ENCODE results near the gene CDC42EP5.

CDC42EP5 gene

DNA sequence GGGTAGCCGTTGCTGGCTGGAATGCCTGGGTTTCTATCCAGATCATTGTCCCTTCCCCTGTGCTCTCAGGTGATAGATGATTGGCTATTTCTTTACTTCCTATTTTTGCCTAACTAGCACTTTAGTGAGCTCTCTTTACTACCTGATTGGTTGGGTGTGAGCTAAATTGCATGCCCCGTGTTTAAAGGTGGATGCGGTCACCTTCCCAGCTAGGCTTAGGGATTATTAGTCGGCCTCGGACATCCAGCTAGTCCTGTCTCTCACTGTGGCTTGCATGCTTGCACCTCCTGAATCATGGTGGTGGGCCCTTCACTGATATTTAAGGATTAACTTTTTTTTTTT lies 47.7 kb downstream of the CDC42EP5 start:
- no peak for DNase-seq (ENCODE audit: low spot score)

DNA sequence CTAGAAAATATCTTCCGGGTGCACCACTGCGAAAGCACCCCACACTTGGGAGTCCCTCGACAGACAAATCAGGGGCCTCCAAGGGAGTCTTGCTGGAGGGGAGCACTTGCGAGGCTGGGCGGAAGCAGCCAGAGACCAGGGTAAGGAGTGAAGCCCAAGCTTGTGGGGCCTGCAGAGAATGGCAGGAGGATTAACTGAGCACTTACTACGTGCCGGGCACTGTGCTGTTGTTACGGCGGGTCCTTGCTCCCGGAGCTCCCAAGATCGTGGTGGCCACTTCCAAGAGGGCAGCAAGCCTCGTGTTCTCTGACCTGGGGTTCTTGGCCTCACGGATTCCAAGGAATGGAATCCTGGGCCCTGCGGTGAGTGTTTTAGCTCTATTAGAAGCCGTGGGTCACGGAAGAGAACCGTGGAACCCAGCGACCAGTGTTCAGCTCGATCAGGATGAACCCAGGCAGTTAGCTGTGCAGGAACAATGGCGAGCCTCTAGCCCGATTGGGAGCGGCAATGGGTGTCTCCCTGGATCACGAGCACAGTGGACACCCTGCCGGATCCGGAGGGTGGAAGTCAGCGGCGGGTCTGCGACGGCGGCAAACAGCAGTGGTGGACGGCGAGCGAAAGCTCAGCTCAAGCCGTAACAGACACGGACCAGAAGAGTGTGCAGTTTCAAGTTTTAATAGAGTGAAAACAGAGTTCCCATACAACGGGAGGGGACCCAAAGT lies 48.3 kb downstream of the CDC42EP5 start:
- no peak for DNase-seq (ENCODE audit: low spot score)

DNA sequence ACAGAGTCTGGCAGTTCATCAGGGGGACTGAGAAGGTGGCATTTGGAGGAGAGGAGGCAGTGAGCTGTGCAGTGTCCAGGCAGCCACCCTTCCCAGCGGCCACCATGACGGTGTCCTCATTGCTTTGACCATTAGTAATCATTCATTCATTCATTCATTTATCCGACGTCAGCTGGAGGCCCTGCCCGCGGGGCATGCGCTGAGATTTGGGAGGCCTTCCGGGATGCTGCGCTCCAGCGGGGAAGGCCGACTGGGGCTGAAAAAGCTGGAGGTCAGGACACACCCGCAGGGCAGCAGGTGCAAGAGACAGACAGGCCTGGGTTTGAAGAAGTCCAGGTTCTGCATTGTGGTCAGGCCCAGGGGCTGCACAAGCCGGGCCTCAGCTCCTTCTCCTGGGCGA lies 48.9 kb downstream of the CDC42EP5 start:
- no peak for DNase-seq (ENCODE audit: low spot score)

DNA sequence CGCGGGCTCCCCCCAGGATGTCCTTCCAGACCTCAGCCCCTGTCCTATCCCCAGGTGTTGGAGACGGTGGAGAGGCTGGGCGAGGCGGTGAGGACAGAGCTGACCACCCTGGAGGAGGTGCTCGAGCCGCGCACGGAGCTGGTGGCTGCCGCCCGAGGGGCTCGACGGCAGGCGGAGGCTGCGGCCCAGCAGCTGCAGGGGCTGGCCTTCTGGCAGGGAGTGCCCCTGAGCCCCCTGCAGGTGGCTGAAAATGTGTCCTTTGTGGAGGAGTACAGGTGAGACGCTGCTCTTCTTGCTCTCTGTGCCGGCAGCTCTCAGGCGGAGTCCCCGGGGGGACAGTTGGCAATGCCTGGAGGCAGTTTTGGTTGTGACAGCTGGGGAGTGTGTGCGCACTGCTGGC lies 51.0 kb downstream of the CDC42EP5 start:
- no peak for DNase-seq (ENCODE audit: low spot score)

DNA sequence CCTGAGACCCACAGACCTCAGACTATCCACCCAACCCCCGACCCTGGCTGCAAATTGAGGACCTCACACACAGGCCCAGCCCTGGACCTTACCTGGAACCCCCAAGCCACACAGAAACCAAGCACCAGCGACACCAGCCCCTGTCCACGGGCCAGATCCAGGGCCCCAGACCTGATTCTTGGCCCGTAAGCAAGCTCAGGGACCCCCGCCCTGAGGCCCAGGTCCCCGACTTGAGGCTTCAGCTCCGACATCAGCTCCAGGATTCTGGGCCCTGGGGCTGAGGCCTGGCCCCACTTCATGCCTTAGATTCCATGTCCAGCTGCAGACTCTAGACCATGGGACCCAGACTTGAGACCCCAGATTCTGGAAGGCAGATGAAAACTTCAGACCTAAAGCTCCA lies 51.6 kb downstream of the CDC42EP5 start:
- DNase-seq (ENCODE audit: low spot score): no peak

DNA sequence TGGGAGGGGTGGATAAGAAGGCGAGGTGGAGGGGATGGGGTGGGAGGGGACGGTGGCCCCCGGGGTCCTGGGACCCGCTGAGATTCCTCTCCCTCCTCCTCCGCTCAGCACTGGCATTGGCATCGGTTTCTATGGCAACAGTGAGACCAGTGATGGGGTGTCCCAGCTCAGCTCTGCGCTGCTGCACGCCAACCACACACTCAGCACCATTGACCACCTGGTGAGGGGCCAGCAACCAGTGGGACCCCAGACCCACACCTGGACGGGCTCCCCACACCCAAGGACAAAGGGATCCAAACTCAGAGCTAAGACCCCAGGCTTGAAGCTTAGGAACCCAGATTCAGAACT lies 52.0 kb downstream of the CDC42EP5 start:
- no peak for DNase-seq (ENCODE audit: low spot score)

DNA sequence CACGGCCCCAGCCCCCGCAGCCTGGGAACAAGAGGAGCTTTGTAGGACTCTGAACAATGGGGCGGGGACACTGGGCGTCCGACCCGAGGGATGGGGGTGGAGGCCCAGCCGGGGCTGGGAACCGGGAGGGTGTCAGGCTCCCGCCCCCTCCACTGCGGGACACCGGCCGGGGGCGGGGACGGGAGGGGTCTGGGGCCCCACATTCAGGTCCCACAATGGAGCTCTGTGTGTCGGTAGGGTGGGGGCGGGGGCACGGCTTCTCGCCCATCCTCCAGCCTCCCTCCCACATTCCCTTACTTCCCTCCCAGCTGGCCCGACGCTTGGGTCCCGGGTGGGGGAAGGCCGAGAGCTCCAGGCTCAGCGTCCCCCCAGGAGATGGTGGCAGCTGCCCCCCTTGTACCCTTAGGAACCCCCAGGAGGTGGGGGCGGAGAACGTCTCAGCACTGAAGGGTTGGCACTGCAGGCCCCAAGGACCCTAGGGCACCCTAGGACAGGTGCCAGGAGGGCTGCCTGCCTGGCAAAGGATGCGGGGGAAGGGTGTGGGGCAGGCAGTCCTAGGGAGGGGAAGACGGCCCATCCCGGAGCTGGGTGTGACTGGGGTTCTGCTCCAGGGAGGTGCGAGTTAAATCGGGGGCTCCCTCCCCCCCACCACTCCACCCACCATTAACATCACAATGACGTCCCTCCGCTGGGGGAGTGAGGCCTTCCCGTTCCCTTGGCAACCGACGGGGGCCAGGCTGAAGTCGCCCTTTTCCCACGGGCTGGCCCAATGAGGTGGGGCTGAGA lies 52.5 kb downstream of the CDC42EP5 start:
- DNase-seq (ENCODE audit: low spot score): no peak

DNA sequence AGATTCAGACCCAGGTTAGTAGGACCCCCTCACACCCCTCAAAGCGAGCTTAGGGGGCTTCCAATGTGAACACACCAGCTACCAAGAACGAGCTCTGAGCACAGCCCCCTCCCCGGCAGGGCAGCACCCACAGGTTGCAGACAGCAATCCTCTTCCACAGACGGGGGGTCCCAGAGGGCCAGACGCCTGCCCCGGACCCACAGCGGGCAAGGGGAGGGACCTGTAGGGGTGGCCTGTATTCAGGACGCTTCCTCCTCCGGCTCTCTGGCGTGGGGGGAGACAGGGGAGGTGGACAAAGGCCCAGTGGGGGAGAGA lies 53.1 kb downstream of the CDC42EP5 start:
- no peak for DNase-seq (ENCODE audit: low spot score)

DNA sequence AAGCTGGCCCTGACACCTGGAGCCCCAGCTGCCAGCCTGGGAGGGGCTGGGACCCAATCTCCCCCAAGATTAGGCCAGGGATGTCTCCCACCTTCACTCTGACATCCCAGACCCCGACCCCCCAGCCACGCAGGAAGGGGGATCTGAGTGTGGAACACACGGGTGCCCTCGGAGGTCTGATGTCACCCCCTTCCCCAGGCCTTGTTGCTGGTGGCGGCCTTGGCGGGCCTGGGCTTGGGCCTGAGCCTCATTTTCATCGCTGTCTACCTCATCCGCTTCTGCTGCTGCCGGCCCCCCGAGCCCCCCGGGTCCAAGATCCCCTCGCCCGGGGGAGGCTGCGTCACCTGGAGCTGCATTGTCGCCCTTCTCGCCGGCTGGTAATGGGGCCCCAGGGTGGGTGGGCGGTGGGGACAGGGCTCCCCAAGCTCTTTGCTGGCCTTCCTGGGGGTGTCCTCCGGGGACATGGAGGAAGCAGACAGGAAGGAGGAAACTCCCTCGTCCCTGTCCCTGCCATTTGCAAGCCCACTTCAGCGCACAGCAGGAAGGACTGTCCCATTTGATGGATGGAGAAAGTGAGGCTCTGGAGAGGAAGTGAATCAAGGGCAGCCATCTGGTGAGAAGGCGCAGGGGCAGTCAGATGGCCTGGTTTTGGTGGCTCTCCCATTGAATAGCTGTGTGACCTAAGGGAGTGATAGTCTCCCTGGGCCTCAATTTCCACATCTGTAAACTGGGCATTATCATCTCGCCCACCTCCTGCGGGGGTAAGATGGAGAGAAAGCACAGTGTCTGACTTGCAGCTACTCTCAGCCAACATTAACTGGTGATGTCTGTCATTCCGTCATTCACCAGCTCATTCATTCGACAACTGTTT lies 53.9 kb downstream of the CDC42EP5 start:
- DNase-seq (ENCODE audit: low spot score): no peak

DNA sequence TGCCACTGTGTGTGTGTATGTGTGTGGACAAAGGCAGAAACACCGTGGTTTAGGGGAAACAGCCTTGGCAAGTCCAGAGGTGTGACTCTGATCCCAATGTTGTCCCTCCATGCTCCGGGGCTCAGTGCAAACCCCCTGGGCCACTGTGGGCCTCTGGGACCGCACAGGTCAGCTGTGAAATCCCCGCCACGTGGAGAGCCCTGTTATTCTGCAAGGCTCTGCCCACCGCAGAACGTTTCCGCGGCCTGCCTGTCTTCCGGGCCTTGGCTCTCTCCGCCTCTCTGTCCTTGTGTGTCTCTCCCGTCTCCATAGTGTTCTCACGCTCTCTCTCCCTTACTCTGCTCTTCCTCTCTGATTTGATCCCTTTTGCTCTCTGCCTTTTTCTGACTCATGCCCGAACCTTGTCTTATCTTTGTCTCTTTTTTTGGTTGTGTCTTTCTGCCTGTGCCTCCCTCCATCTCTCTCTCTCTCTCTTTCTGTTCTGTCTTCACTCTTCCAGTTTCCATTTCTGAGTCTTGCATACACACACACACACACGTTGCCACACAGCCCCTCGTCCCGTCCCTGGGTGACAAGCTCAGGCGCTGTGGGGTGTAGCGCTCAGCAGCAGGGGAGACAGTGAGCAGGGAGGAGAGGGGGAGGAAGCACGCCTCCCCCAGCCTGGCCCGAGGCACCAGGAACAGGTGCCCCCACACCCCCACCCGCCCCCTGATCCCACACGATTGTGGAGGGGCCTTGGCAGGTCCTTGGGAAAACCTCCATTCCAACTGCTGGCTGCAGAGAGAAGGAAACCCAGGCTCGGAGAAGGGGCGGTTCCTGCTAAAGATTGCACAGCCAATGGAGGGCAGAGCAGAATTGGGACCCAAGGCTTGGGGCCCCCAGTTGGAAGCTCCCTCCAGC lies 54.8 kb downstream of the CDC42EP5 start:
- DNase-seq (ENCODE audit: low spot score): no peak

DNA sequence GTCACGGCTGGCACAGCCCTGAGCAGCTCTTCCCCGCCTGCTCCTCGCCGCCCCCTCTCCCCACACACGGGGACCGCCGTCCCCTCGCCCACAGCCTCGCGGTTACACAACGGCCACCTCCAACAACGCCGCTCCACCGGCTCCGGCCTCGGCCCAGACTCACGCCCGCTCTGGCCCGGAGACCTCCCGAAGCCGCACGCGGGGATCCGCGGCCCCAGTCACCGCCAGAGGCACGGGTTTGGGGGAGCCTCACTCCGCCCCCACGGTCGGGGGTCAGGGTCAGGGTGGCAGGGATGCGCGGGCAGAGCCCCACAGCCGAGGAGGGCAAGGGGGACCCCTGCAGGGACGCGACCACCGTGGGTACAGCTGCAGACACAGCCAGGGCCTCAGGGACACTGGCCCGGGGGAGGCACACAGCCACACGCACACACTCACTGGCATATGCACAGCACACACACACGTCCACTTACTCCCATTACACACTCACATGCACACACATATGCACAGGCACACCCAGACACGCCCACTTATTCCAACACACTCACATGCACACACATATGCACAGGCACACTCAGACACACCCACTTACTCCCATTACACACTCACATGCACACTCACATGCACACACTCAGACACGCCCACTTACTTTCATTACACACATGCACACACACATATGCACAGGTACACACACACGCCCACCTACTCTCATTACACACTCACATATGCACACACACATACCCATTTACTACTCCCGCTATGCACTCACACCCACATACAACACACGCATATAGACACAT lies 56.2 kb downstream of the CDC42EP5 start:
- no peak for DNase-seq (ENCODE audit: low spot score)

DNA sequence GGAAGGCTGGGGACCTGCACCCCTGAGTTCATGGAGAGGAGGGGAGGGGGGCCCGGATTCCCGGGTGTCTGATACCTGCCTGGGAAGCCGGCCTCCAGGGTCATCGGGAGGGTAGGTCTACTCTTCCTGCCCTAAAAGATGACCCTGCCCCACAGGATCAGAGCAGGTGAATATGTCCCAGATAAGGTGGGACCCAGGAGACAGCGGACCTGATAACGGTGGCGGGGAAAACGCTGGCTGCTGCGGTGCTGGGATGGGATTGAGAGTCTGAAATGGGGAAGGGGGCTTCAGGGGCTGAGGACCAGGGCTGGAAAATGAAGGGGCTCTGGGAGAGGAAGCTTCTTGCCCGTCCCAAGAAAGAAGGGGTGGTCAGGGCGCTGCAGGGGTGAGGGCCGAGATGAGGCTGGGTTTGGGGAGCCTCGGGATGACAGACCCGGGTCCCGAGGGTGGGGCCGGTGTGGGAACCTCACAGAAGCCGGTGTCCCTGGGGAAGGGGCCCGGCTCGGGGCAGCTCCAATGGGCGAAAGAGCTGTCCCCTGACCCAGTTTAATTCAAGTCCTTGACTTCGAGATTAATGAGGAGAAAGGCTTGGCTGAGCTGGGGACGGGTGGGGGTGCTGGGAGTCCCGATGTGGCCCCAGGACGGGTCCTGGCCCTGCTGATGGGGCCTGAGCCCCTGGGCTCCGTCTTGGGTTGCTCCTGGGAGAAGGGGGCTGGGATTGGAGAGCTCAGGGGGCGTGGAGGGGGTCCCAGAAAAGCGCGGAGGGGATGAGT lies 57.0 kb downstream of the CDC42EP5 start:
- no peak for DNase-seq (ENCODE audit: low spot score)

DNA sequence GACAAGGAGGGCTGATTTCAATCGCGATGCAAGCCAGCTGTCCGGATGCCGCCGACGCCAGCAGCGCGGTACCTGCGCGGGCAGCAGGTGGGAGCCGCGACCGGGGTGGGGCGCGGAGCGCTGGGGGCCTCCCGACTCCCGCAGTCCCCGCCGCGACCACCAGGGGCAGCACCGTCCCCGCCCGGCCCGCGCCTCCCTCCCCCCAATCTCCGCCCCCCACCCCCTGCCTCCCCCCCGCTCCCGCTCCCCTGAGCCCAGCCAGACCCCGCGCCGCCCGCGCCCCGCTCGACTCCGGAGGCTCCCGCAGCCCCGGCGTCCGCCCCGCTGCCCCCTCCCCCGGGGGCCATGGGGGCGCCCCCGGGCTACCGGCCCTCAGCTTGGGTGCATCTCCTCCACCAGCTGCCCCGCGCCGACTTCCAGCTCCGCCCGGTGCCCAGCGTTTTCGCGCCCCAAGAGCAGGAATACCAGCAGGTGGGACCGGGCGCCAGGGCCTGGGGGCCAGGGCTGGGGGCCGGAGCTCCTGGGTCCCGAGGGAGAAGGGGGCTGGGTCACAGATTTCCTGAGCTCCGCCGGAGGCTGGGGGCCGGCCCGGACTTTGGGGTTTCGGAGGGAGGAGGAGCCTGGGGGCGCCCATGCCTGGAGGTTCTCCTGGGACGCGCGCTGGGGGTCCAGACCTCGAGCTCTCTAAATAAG lies 57.7 kb downstream of the CDC42EP5 start, which contains the start of gene TTYH1:
Gene TTYH1 (plus strand): TSS at position 257 of the 693 bp plus-strand sequence. CDS start 89 bp downstream, at position 346.
- no peak for DNase-seq (ENCODE audit: low spot score)
